NCI-H2227 treated with DMSO at 0.1 percent for 48 hours (cell line): Measurements from ENCODE around the gene LRFN5.

Source experiments
- DNase-seq: peaks from one replicate; lab custom pipeline; 2025; lab: John Stamatoyannopoulos, UW

The LRFN5 gene

GRCh38 chr14:41773536-41774279 is 167.0 kb downstream of the LRFN5 start:
- no peak for DNase-seq

- no peak for DNase-seq
Measured at GRCh38 chr14:41782511-41782910, 175.8 kb downstream of the LRFN5 start.

GRCh38 chr14:41783403-41783802 is 176.7 kb downstream of the LRFN5 start:
- no peak for DNase-seq

GRCh38 chr14:41785696-41786095 is 179.0 kb downstream of the LRFN5 start:
- DNase-seq, result no peak

GRCh38 chr14:41799817-41800216 is 193.1 kb downstream of the LRFN5 start:
- DNase-seq, result no peak

- DNase-seq, result no peak
Measured at GRCh38 chr14:41805633-41806032, 199.0 kb downstream of the LRFN5 start.

GRCh38 chr14:41806366-41806975 is 199.8 kb downstream of the LRFN5 start:
- DNase-seq, result no peak

- no peak for DNase-seq
Measured at GRCh38 chr14:41810362-41810761, 203.7 kb downstream of the LRFN5 start.

GRCh38 chr14:41817626-41818025 is 210.9 kb downstream of the LRFN5 start:
- no peak for DNase-seq

- no peak for DNase-seq
Measured at GRCh38 chr14:41824441-41824840, 217.8 kb downstream of the LRFN5 start.

GRCh38 chr14:41825622-41826021 is 218.9 kb downstream of the LRFN5 start:
- DNase-seq, result no peak

- no peak for DNase-seq
Measured at GRCh38 chr14:41830714-41831406, 224.2 kb downstream of the LRFN5 start.

- no peak for DNase-seq
Measured at GRCh38 chr14:41839661-41840060, 233.0 kb downstream of the LRFN5 start.

- DNase-seq, result no peak
Measured at GRCh38 chr14:41859336-41859735, 252.7 kb downstream of the LRFN5 start.

- no peak for DNase-seq
Measured at GRCh38 chr14:41860586-41860985, 253.9 kb downstream of the LRFN5 start.

- no peak for DNase-seq
Measured at GRCh38 chr14:41865894-41866293, 259.2 kb downstream of the LRFN5 start.

GRCh38 chr14:41868396-41868795 is 261.7 kb downstream of the LRFN5 start:
- DNase-seq, result no peak

GRCh38 chr14:41872931-41873685 is 266.4 kb downstream of the LRFN5 start:
- no peak for DNase-seq

- no peak for DNase-seq
Measured at GRCh38 chr14:41873686-41874317, 267.1 kb downstream of the LRFN5 start.

GRCh38 chr14:41875116-41875515 is 268.4 kb downstream of the LRFN5 start:
- no peak for DNase-seq

GRCh38 chr14:41878321-41878720 is 271.6 kb downstream of the LRFN5 start:
- no peak for DNase-seq

GRCh38 chr14:41891624-41892023 is 284.9 kb downstream of the LRFN5 start:
- no peak for DNase-seq
